PC-9 (cell line): ENCODE data around the gene CACNA1D. TPM values are rescaled to one million over a fixed set of nuclear protein-coding genes. Genes with fewer than 3 reads are reported as not detected.

Experiments used
- BruUV-seq: library from RNA; stranded (reverse); fragments of 400-500 nt; replicated peaks from 2 replicates; lab custom pipeline; 2021; lab: Mats Ljungman, UMichigan
- CTCF ChIA-PET: fragments of 300-600 bp; sonication (Branson Sonifier 250); formaldehyde crosslinking; loops from one replicate; lab custom pipeline; 2022; ENCODE audit warnings: antibody characterized with exemption; lab: Charles Lee
- POLR2A ChIA-PET: fragments of 300-600 bp; sonication (Branson Sonifier 250); formaldehyde crosslinking; loops from one replicate; lab custom pipeline; 2022; ENCODE audit warnings: antibody characterized with exemption; ENCODE audit not compliant: unreplicated experiment; lab: Charles Lee
- DNase-seq, 2 experiments: peaks; one replicate each; pipeline versions ENCODE4 v3.0.0 to v3.0.0-alpha.2; 2015 to 2022; ENCODE audit warnings: mixed read lengths in 1 of 2
- H2AFZ ChIP-seq: fragments of 200-600 bp; sonication (generic); 2 replicates; pipeline ENCODE4 v1.8.1; 2017; ENCODE audit warnings: antibody characterized with exemption
- H3F3A ChIP-seq: fragments of 200-600 bp; sonication (generic); 2 replicates; pipeline ENCODE4 v1.8.1; 2017; ENCODE audit warnings: antibody characterized with exemption, mild to moderate bottlenecking, low read depth; ENCODE audit not compliant: insufficient read depth
- H3K27ac ChIP-seq: fragments of 200-600 bp; sonication (generic); 2 replicates; pipeline ENCODE4 v1.6.1; 2016; ENCODE audit warnings: mixed run types
- H3K27me3 ChIP-seq: fragments of 200-600 bp; sonication (generic); 2 replicates; pipeline ENCODE4 v1.6.1; 2016; ENCODE audit warnings: low read depth, mixed run types; ENCODE audit not compliant: insufficient read depth
- H3K36me3 ChIP-seq: fragments of 200-600 bp; sonication (generic); 2 replicates; pipeline ENCODE4 v1.6.1; 2016; ENCODE audit warnings: low read depth, mixed run types
- H3K4me1 ChIP-seq: fragments of 200-600 bp; sonication (generic); replicated peaks from 2 replicates; pipeline ENCODE4 v1.6.1; 2016; ENCODE audit warnings: mixed run types; ENCODE audit not compliant: insufficient read depth
- H3K4me2 ChIP-seq: fragments of 200-600 bp; sonication (generic); 2 replicates; pipeline ENCODE4 v1.6.1; 2017; ENCODE audit warnings: mixed run types
- H3K4me3 ChIP-seq: fragments of 200-600 bp; sonication (generic); 2 replicates; pipeline ENCODE4 v1.6.1; 2016; ENCODE audit warnings: mixed run types
- H3K79me2 ChIP-seq: fragments of 200-600 bp; sonication (generic); 2 replicates; pipeline ENCODE4 v1.6.1; 2017; ENCODE audit warnings: low read depth, mixed run types
- H3K9me2 ChIP-seq: fragments of 200-600 bp; sonication (generic); 2 replicates; pipeline ENCODE4 v1.8.1; 2017; ENCODE audit warnings: mild to moderate bottlenecking; ENCODE audit not compliant: insufficient read depth
- H3K9me3 ChIP-seq: fragments of 200-600 bp; sonication (generic); 2 replicates; pipeline ENCODE4 v1.8.1; 2016; ENCODE audit warnings: low read depth; ENCODE audit not compliant: insufficient read depth
- H4K20me1 ChIP-seq: fragments of 200-600 bp; sonication (generic); 2 replicates; pipeline ENCODE4 v1.8.1; 2017; ENCODE audit not compliant: insufficient read depth
- EZH2 ChIP-seq: fragments of 200-600 bp; sonication (generic); IDR thresholded peaks from 2 replicates; pipeline ENCODE4 v1.8.0; 2017; ENCODE audit warnings: antibody characterized with exemption, low read depth
- intact Hi-C: fragments of 100-400 bp; cut with micrococcal nuclease; formaldehyde crosslinking; loops from one replicate; pipeline ENCODE4 v1.10.0; 2022; ENCODE audit not compliant: unreplicated experiment
- total RNA-seq: library from RNA; stranded (reverse); gene quantifications from 2 replicates; pipeline ENCODE4 v1.2.3, GENCODE V29; 2021
- TF ChIP-seq, protein P1 (sequence below): fragments of 200-600 bp; sonication (generic); conservative IDR thresholded peaks from 2 replicates; pipeline ENCODE4 v1.6.1; 2017; ENCODE audit warnings: mixed run types, antibody characterized with exemption, mild to moderate bottlenecking, moderate library complexity

Gene CACNA1D
- total RNA-seq, 1 experiment from 2014 or later = not detected

- Histone ChIP-seq H3K9me2 (no peaks in the 10 kb centered on the region), H3F3A (no peaks in the 10 kb centered on the region), H3K79me2 (no peaks in the 10 kb centered on the region), H3K9me3 (no peaks in the 10 kb centered on the region), H4K20me1 (no peaks in the 10 kb centered on the region), H3K27ac (no peak overlapping the region), H3K4me2 (no peak overlapping the region), H3K4me1 (no peaks in the 10 kb centered on the region), H3K27me3 (peaks cover 31% of the 10 kb centered on the region), H2AFZ (no peak overlapping the region), H3K36me3 (no peaks in the 10 kb centered on the region), H3K4me3 (no peak overlapping the region)
- intact Hi-C loops = no loop called here
- no TSS peak for BruUV-seq
- ChIA-PET CTCF (no interaction called here), POLR2A (no interaction called here)
- TF ChIP-seq, protein P1, sequence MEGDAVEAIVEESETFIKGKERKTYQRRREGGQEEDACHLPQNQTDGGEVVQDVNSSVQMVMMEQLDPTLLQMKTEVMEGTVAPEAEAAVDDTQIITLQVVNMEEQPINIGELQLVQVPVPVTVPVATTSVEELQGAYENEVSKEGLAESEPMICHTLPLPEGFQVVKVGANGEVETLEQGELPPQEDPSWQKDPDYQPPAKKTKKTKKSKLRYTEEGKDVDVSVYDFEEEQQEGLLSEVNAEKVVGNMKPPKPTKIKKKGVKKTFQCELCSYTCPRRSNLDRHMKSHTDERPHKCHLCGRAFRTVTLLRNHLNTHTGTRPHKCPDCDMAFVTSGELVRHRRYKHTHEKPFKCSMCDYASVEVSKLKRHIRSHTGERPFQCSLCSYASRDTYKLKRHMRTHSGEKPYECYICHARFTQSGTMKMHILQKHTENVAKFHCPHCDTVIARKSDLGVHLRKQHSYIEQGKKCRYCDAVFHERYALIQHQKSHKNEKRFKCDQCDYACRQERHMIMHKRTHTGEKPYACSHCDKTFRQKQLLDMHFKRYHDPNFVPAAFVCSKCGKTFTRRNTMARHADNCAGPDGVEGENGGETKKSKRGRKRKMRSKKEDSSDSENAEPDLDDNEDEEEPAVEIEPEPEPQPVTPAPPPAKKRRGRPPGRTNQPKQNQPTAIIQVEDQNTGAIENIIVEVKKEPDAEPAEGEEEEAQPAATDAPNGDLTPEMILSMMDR = no peak
- TF ChIP-seq EZH2 = no peak
- no peak for DNase-seq
Measured at GRCh38 chr3:53613125-53613524, 118.7 kb downstream of the CACNA1D start.

DNA sequence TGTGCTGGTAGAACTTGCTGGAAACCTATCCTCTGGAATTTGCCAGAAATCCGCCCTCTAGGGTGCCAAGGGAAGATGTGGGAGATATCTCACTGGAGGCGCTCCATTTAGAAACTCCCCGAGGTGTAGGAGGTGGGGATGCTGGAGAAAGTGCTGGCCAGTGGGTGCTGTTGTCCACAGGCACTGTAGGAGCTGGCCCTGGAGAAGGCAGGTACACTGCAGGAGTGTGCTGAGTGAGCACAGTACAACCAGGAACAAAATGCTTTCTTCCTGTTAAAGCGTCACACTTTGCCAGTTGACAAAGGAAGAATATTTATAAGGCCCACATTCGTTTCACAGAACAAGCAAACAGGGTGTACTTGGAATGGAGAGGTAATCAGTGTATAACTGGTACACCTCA, 119.9 kb downstream of the CACNA1D start:
- DNase-seq = no peak
- Histone ChIP-seq H3K27me3 (peaks cover 43% of the 10 kb centered on the region), H3K9me3 (no peaks in the 10 kb centered on the region), H3K79me2 (no peaks in the 10 kb centered on the region), H4K20me1 (no peaks in the 10 kb centered on the region), H3K4me2 (no peak overlapping the region), H2AFZ (no peak overlapping the region), H3K9me2 (no peaks in the 10 kb centered on the region), H3K36me3 (no peaks in the 10 kb centered on the region), H3K4me1 (no peaks in the 10 kb centered on the region), H3K27ac (no peak overlapping the region), H3F3A (no peaks in the 10 kb centered on the region), H3K4me3 (no peak overlapping the region)
- ChIA-PET POLR2A (no interaction called here), CTCF (no interaction called here)
- no TSS peak for BruUV-seq
- no peak for TF ChIP-seq EZH2
- TF ChIP-seq, protein P1 = no peak
- intact Hi-C loops = no loop called here

DNA sequence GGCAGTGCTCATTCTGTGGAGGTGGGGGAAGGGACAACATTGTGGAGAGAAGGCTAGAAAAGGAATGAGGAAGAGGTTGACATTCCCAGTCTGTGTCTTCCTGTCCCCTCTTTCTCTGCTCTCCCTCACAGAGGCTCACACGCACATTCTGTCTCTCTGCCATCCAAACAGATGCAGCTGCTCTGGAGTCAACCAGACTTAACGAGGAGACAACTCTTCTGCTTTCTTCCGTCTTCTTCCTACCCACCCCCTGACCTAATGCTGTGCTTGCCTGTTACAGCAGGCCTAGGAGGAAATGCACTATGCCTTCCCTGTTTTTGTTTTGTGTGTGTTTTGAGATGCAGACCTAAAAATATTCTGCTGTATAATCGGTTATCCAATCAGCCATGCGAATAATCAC, 121.9 kb downstream of the CACNA1D start:
- DNase-seq = no peak
- Histone ChIP-seq H3K4me2 (no peak overlapping the region), H3K4me1 (no peaks in the 10 kb centered on the region), H3K27ac (no peak overlapping the region), H4K20me1 (no peaks in the 10 kb centered on the region), H3K79me2 (no peaks in the 10 kb centered on the region), H3K36me3 (no peaks in the 10 kb centered on the region), H3K9me3 (no peaks in the 10 kb centered on the region), H3K27me3 (peaks cover 57% of the 10 kb centered on the region), H3F3A (no peaks in the 10 kb centered on the region), H3K4me3 (no peak overlapping the region), H3K9me2 (no peaks in the 10 kb centered on the region), H2AFZ (no peak overlapping the region)
- intact Hi-C loops = no loop called here
- no TSS peak for BruUV-seq
- ChIA-PET CTCF (no interaction called here), POLR2A (no interaction called here)
- no peak for TF ChIP-seq EZH2
- TF ChIP-seq, protein P1 = no peak
